Measurements from ENCODE around the gene OTOS.

Gene OTOS

DNA sequence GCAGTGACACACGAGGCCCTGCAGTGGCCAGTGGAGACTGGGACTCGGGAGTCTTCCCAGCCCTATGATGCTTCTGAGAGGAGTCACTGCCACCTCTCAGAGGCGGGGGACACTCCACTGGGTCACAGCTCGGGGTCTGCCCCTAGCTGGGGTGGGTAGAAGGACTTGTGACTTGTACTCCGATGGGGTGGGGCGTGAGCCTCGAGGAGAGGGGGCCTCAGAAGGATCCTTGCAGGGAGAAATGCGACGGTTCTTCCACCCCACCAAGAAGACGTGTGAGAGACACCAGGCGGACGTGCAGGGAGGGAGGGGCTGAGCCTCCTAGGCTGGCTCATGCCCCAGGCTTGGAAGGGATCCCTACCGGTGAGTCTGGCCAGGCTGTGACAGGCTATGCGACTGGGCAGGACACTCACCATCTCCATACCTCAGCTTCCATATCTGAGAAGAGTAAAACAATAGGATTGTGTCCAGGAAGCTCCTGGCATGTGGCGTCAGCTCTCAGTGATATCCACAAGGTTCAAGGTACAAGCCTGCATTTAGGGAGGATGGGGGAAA lies 11.1 kb upstream of the OTOS start:
- TF ChIP-seq ZNF274 (IDR thresholded peaks at IDR 0.05; ENCODE audit: low read depth, low read length): no peak
- H3K4me3 ChIP-seq (ENCODE audit: low read length): no peak overlapping the region

- H3K4me3 ChIP-seq (ENCODE audit: low read length): no peak overlapping the region
- no peak for TF ChIP-seq ZNF274 (IDR thresholded peaks at IDR 0.05; ENCODE audit: low read depth, low read length)
Observed at GRCh38 chr2:240149943-240150784, 9.7 kb upstream of the OTOS start.

GRCh38 chr2:240147911-240148587 lies 7.6 kb upstream of the OTOS start:
- H3K4me3 ChIP-seq (ENCODE audit: low read length): no peak overlapping the region
- TF ChIP-seq ZNF274 (IDR thresholded peaks at IDR 0.05; ENCODE audit: low read depth, low read length): no peak

DNA sequence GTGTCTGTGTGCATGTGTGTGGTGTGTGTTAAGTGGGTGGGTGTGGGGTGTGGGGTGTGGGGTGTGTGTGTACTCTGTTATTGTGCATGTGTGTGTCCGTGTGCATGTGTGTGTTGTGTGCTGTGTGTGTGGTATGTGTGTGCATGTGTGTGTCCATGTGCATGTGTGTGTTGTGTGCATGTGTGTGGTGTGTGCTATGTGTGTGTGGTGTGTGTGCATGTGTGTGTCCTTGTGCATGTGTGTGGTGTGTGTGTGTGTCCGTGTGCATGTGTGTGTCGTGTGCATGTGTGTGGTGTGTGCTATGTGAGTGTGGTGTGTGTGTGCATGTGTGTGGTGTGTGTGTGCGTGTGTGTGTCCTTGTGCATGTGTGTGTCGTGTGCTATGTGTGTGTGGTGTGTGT lies 6.9 kb upstream of the OTOS start:
- no peak overlapping the region for H3K4me3 ChIP-seq (ENCODE audit: low read length)
- no peak for TF ChIP-seq ZNF274 (IDR thresholded peaks at IDR 0.05; ENCODE audit: low read depth, low read length)

DNA sequence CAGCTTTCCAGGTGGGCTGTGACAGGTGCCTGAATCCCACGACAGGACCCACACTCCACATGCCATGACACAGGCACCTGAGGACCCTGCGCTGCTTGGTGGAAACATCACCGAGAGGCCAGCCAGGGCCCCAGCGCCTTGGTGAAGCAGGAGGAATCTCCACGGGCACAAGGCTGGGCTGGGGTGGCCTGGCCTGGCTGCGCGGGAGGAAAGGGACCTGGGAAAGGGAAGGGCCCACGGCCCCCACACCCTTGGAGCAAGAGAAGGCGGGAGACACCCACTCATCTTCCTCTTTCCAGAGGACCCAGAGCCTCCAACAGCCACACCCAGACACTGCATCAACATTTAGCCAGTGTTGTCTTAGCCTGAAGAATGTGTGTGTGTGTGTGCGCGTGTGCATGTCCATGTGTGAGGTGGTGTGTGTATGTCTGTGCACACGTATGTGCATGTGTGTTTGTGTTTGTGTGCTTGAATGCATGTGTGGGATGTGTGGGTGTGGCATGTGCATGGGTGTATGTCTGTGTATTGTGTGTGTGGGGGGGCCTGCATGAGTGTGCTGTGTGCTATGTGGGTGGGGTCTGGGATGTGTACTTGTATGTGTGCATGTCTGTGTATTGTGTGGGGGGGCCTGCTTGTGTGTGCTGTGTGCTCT lies 6.3 kb upstream of the OTOS start:
- H3K4me3 ChIP-seq (ENCODE audit: low read length): no peak overlapping the region
- TF ChIP-seq ZNF274 (IDR thresholded peaks at IDR 0.05; ENCODE audit: low read depth, low read length): no peak

- TF ChIP-seq ZNF274 (IDR thresholded peaks at IDR 0.05; ENCODE audit: low read depth, low read length): no peak
- no peak overlapping the region for H3K4me3 ChIP-seq (ENCODE audit: low read length)
Observed at GRCh38 chr2:240146141-240146561, 5.7 kb upstream of the OTOS start.

DNA sequence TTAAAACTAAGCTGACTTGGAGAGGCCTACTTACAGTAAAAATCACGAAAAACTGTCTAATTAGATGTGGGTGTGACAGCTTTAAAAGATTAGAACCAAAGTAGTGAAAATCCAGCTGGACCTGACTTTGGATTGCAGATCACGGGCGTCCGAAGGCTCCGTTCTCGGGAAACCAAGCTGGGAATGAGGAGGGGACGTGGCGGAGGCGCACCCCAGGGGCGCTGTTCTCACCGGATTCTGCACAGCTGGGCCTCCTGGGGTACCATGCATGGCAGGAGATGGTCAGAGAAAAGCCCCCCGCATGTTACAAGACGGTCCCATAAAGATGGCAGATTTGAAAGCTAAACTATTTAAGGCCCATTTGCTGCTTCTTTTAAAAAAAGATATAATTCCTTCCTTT lies 5.0 kb upstream of the OTOS start:
- H3K4me3 ChIP-seq (ENCODE audit: low read length): no peak overlapping the region
- no peak for TF ChIP-seq ZNF274 (IDR thresholded peaks at IDR 0.05; ENCODE audit: low read depth, low read length)

DNA sequence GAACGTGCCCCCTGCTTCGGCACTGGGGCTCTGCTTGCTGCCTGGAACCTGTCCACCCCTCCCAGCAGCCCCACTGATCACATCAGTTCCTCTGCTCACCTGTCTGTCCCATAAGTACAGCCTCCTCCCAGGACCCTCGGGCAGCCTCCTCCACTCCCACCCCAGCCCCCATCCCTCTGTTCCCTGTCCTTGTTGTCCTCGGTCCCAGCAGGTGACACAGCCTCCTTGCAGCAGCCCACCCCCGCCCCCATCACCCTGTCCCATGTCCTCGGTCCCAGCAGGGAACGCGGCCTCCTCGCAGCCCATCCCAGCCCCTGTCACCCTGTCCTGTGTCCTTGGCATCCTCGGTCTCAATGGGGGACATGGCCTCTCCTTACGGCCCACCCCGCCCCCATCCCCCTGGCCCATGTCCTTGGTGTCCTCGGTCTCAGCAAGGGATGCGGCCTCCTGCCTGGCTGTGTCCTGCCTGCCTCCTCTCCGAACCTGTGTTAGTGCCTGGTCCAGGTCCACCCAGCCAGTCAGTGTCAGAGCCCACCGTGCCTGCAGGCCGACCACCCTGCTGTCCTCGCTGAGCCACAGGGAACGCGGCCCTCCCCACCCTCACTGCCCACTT lies 4.3 kb upstream of the OTOS start:
- no peak for TF ChIP-seq ZNF274 (IDR thresholded peaks at IDR 0.05; ENCODE audit: low read depth, low read length)
- no peak overlapping the region for H3K4me3 ChIP-seq (ENCODE audit: low read length)

GRCh38 chr2:240143801-240144648 lies 3.6 kb upstream of the OTOS start:
- H3K4me3 ChIP-seq (ENCODE audit: low read length): no peak overlapping the region
- no peak for TF ChIP-seq ZNF274 (IDR thresholded peaks at IDR 0.05; ENCODE audit: low read depth, low read length)

GRCh38 chr2:240143276-240143675 lies 2.8 kb upstream of the OTOS start:
- TF ChIP-seq ZNF274 (IDR thresholded peaks at IDR 0.05; ENCODE audit: low read depth, low read length): no peak
- no peak overlapping the region for H3K4me3 ChIP-seq (ENCODE audit: low read length)

DNA sequence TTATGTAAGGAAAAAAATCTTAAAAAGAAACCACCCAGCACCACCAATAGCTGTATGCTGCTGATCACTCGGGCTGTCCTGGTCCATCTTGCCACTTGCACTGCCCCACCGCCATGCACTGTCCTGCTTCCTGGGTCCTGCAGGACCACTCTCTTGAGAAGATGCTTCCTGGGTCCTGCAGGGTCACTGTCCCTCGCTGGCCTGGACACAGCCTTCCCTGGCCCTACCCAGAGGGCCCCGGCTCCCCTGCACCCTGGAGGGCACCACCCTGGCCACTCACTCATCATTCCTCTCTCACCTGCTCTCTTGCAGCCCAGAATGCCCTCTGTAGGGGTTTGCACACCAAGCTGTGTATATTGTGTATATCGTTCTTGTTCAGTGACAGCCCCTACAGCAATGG lies 2.4 kb upstream of the OTOS start:
- no peak overlapping the region for H3K4me3 ChIP-seq (ENCODE audit: low read length)
- TF ChIP-seq ZNF274 (IDR thresholded peaks at IDR 0.05; ENCODE audit: low read depth, low read length): no peak

DNA sequence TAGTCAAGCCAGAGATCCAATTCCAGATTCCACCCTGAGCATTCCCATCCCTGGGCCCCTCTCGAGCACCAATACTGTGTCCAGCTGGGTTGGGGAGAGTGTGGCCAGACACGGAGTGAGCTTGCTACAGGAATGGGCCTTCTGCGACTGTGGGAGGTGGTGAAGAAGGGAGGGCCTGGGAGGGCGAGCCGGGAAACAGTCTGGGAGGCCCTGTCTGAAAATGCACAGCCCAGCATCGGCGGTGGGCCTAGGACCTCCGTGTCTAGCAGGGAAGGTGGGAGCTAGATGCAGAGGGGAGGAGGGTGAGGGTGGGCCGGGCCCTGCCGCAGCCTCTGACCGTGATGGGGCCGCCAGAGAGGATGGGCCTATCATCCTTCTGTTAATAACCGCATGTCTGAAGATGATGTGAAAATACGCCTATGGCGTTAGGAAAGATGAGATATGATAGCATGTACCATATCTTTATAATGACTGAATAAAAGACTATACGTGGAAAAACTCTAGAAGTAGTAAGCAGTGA lies 1.9 kb upstream of the OTOS start:
- no peak overlapping the region for H3K4me3 ChIP-seq (ENCODE audit: low read length)
- no peak for TF ChIP-seq ZNF274 (IDR thresholded peaks at IDR 0.05; ENCODE audit: low read depth, low read length)

- TF ChIP-seq ZNF274 (IDR thresholded peaks at IDR 0.05; ENCODE audit: low read depth, low read length): no peak
- no peak overlapping the region for H3K4me3 ChIP-seq (ENCODE audit: low read length)
Observed at GRCh38 chr2:240141736-240142135, 1.3 kb upstream of the OTOS start.
